ENCODE measurements around the gene RCL1. TPM values are rescaled to one million over a fixed set of nuclear protein-coding genes. Genes with fewer than 3 reads are reported as not detected.

The RCL1 gene
- total RNA-seq, 1 donor from 2014 or later = 15.6 TPM

DNA sequence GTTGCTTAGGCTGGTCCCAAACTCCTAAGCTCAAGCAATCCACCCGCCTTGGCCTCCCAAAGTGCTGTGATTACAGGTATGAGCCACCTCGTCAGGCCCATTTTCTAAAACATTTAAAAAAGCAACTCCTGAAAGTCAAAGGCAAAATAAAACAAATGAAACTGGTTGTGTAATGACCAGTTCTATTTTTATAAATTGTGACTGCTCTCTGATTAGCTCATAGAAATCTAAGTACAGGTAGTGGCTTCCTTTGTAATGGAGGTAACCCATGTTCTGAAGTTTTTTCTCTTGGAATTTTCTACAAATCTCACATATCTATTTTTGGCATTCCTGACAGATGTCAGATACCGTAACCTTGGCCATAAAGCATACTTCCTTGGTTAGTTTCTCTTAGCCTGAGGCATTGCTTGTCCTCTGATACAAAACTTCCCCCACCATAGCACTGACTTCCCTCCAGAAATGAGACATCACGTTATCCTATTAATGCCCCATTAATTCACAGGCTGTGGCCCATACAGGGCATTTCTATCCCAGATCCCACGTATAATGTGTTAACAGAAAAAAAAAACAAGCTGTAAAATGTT lies 37.6 kb upstream of the RCL1 start:
- TF ChIP-seq, protein P1, sequence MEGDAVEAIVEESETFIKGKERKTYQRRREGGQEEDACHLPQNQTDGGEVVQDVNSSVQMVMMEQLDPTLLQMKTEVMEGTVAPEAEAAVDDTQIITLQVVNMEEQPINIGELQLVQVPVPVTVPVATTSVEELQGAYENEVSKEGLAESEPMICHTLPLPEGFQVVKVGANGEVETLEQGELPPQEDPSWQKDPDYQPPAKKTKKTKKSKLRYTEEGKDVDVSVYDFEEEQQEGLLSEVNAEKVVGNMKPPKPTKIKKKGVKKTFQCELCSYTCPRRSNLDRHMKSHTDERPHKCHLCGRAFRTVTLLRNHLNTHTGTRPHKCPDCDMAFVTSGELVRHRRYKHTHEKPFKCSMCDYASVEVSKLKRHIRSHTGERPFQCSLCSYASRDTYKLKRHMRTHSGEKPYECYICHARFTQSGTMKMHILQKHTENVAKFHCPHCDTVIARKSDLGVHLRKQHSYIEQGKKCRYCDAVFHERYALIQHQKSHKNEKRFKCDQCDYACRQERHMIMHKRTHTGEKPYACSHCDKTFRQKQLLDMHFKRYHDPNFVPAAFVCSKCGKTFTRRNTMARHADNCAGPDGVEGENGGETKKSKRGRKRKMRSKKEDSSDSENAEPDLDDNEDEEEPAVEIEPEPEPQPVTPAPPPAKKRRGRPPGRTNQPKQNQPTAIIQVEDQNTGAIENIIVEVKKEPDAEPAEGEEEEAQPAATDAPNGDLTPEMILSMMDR (conservative IDR thresholded peaks at IDR 0.05) = no peak
- Mint-ChIP-seq H3K4me3 (no peak overlapping the region), H3K36me3 (no peaks in the 10 kb centered on the region), H3K9me3 (no peaks in the 10 kb centered on the region), H3K27ac (no peak overlapping the region), H3K27me3 (peaks cover 1% of the 10 kb centered on the region), H3K4me1 (ENCODE audit: unreplicated experiment) (peaks cover 7% of the 10 kb centered on the region)
- no peak for DNase-seq (ENCODE audit: extremely low spot score, unreplicated experiment)

DNA sequence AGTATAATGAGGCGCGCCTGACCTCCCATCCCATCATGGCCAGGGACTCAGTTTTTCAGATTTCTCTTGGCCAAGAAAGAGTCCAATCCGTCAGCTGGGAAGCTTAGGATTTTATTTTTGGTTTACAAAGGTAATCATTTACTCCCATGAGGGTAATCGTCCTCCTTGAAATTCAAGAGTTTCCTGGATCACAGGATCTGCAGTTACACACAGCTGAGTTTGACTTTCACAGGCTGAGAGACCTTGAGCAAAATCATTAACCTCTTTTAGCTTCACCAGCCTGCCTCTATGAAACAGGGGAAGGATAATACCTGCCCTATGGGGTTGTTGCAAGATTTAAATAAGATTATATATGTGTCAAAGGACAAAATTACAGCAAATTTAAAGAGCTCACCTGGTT lies 36.3 kb upstream of the RCL1 start:
- TF ChIP-seq, protein P1 (conservative IDR thresholded peaks at IDR 0.05) = no peak
- Mint-ChIP-seq H3K4me1 (ENCODE audit: unreplicated experiment) (peaks cover 7% of the 10 kb centered on the region), H3K9me3 (no peaks in the 10 kb centered on the region), H3K27me3 (peaks cover 8% of the 10 kb centered on the region), H3K4me3 (no peak overlapping the region), H3K27ac (no peak overlapping the region), H3K36me3 (no peaks in the 10 kb centered on the region)
- DNase-seq (ENCODE audit: extremely low spot score, unreplicated experiment) = no peak

DNA sequence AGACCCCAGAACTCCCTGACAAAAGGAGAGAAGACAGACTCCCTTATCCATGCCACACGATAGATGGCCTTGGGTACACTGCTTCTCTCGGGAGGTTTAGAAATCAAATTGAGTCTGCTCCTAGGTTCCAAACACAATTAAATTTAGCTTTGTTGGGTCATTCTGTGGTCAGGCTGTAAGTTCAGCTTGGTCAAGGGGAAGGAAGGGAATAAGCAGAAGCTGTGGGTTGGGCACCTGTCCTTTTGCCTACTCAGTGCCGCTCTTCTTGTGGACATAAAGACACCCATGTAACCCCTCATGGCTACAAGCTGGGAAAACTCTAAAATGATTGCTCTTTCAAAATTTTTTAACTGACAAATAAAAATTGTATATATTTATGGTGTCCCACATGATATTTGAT lies 32.6 kb upstream of the RCL1 start:
- TF ChIP-seq, protein P1 (conservative IDR thresholded peaks at IDR 0.05) = no peak
- Mint-ChIP-seq H3K4me3 (no peak overlapping the region), H3K4me1 (ENCODE audit: unreplicated experiment) (peaks cover 20% of the 10 kb centered on the region), H3K27me3 (peaks cover 10% of the 10 kb centered on the region), H3K36me3 (no peaks in the 10 kb centered on the region), H3K27ac (no peak overlapping the region), H3K9me3 (no peaks in the 10 kb centered on the region)
- no peak for DNase-seq (ENCODE audit: extremely low spot score, unreplicated experiment)

DNA sequence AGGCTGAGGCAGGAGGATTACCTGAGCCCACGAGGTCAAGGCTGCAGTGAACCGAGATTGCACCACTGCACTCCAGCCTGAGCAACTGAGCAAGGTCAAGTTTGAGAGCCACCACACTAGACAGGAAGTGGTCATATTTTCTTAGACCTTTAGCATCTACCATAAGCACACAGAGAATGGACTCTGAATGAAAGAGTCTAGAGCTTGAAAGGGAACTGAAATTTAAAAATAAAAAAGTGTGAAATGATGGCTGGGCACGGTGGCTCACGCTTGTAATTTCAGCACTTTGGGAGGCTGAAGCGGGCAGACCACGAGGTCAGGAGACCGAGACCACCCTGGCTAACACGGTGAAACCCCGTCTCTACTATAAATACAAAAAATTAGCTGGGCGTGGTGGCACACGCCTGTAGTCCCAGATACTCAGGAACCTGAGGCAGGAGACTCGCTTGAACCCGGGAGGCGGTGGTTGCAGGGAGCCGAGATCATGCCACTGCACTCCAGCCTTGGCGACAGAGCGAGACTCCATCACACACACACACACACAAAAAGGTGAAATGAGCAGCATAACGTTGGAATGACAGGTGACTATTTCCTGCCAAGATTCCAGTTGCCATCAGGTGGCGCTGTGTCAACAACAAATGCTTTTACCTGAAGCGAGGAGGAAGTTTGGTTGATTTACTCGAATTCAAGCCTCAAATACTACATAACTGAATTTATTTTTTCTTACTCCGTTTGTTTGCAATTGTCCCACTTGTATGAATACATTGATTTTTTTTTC lies 30.4 kb upstream of the RCL1 start:
- DNase-seq (ENCODE audit: extremely low spot score, unreplicated experiment) = no peak
- Mint-ChIP-seq H3K36me3 (no peaks in the 10 kb centered on the region), H3K9me3 (no peaks in the 10 kb centered on the region), H3K4me3 (peak overlapping the region; percentile 71), H3K27me3 (peaks cover 10% of the 10 kb centered on the region), H3K4me1 (ENCODE audit: unreplicated experiment) (peaks cover 13% of the 10 kb centered on the region), H3K27ac (peak overlapping the region; percentile 84)
- TF ChIP-seq, protein P1 (conservative IDR thresholded peaks at IDR 0.05) = peak; percentile 90

DNA sequence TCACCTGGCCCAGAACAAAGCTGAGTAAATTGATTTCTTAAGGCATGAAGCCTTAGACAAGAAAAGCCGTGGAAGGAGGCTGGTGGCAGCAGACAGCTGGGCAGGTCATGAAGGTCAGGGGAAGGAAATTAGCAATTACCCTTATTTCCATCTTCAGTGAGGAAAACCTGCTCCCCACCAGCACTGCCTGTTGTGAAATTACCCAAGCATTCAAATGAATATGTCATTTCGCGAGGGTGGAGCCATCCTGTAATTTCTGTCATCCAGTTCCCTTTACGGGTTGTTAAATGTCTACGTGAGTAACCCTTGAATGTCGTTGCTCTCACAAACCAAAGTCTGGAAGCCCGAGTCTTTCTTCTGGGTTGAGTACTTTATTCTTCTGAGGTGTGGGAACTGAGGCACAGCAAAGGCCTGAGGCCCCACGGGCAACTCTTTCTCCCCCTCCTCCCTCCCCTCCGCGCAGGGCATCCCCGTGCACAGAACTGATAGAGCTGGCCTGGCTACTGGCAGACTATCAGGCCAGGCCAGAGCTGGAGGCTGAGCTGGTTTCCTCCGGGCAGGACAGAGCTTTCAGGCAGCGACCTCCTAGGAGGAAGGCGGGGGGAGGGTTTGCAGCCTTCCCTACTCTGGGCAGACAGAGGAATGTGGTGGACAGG lies 29.7 kb upstream of the RCL1 start:
- no peak for DNase-seq (ENCODE audit: extremely low spot score, unreplicated experiment)
- H3K9me3 Mint-ChIP-seq = no peaks in the 10 kb centered on the region
- no peaks in the 10 kb centered on the region for H3K36me3 Mint-ChIP-seq
- TF ChIP-seq, protein P1 (conservative IDR thresholded peaks at IDR 0.05) = no peak
- H3K27me3 Mint-ChIP-seq = peaks cover 10% of the 10 kb centered on the region
- peaks cover 13% of the 10 kb centered on the region for H3K4me1 Mint-ChIP-seq (ENCODE audit: unreplicated experiment)
- peak overlapping the region; percentile 71 for H3K4me3 Mint-ChIP-seq
- peak overlapping the region; percentile 84 for H3K27ac Mint-ChIP-seq
